ENCODE data around the gene MZF1. TPM values are rescaled to one million over a fixed set of nuclear protein-coding genes. Genes with fewer than 3 reads are reported as not detected.

MZF1 gene
- total and polyA plus RNA-seq, 9 of the 15 experiments (the other 6 are each of a cell fraction or from before 2014, with no cell fraction given): 0.31 to 29.3 (median 11.5) TPM

GRCh38 chr19:58581227-58582141 is 8.3 kb upstream of the MZF1 start (continued):
- TF ChIP-seq ZSCAN32 (CRISPR knock-in tag; IDR thresholded peaks at IDR 0.05): no peak
- 0 out of 2 replicates have a peak, but pooled peaks have one; percentile 85 for TF ChIP-seq STAT6 (CRISPR knock-in tag; IDR thresholded peaks at IDR 0.05)
- no peak for TF ChIP-seq CBX8 (IDR thresholded peaks at IDR 0.05; ENCODE audit: borderline replicate concordance, extremely low read depth, low read depth, low read length, poor library complexity, severe bottlenecking)
- no peak for TF ChIP-seq HNRNPL (IDR thresholded peaks at IDR 0.05; ENCODE audit: low read depth, low read length)
- 0 out of 2 replicates have a peak, but pooled peaks have one; percentile 22 for TF ChIP-seq ZBTB1 (CRISPR knock-in tag; IDR thresholded peaks at IDR 0.05; ENCODE audit: borderline replicate concordance, low read depth)
- TF ChIP-seq CSDE1 (IDR thresholded peaks at IDR 0.05): no peak
- no peak for TF ChIP-seq ZNF133 (CRISPR knock-in tag; IDR thresholded peaks at IDR 0.05)
- TF ChIP-seq FOXK1 (CRISPR knock-in tag; IDR thresholded peaks at IDR 0.05; ENCODE audit: borderline replicate concordance): peak; percentile 89; the same call in 1 of the 2 replicates
- peak; percentile 50 for TF ChIP-seq TBP (optimal IDR thresholded peaks at IDR 0.05; ENCODE audit: low read depth, low read length)
- no peak for TF ChIP-seq HES1 (IDR thresholded peaks at IDR 0.05; ENCODE audit: low read depth)
- TF ChIP-seq ZBTB43 (CRISPR knock-in tag; IDR thresholded peaks at IDR 0.05): no peak
- no peak for TF ChIP-seq ILK (tag; IDR thresholded peaks at IDR 0.05; ENCODE audit: borderline replicate concordance, low read depth)
- no peak for TF ChIP-seq PRMT5 (CRISPR knock-in tag; IDR thresholded peaks at IDR 0.05)
- TF ChIP-seq YBX1 (IDR thresholded peaks at IDR 0.05): no peak
- TF ChIP-seq MITF (IDR thresholded peaks at IDR 0.05): 0 out of 2 replicates have a peak, but pooled peaks have one; percentile 8
- no peak for TF ChIP-seq ZNF354B (CRISPR knock-in tag; IDR thresholded peaks at IDR 0.05)
- TF ChIP-seq TAF15 (IDR thresholded peaks at IDR 0.05; ENCODE audit: low read depth, low read length): no peak
- TF ChIP-seq ATF7 (IDR thresholded peaks at IDR 0.05): peak; percentile 84
- no peak for TF ChIP-seq MXD1 (CRISPR knock-in tag; IDR thresholded peaks at IDR 0.05; ENCODE audit: borderline replicate concordance, poor library complexity, severe bottlenecking)

All from K562 (cell line).